CD4-positive, alpha-beta T cell treated with Interleukin-6 at 100 ng/mL for 8 hours (primary cell): Measurements from ENCODE around the gene NID2.

Experiments
- DNase-seq: peaks from one replicate; pipeline ENCODE4 v3.0.0-alpha.2; 2020; ENCODE audit warnings: mixed read lengths, low spot score

The NID2 gene

GRCh38 chr14:52068615-52069306 is at the start of gene NID2:
Gene NID2, minus strand, starts transcription at chr14:52069059. Its CDS starts 65 bp downstream, at chr14:52068994.
- peak; percentile 2 for DNase-seq

- no peak for DNase-seq
Measured at GRCh38 chr14:52117111-52117832, 48.4 kb upstream of the NID2 start.

- no peak for DNase-seq
Measured at GRCh38 chr14:52115286-52115685, 46.4 kb upstream of the NID2 start.

GRCh38 chr14:52112336-52113018 is 43.6 kb upstream of the NID2 start:
- DNase-seq = no peak

- DNase-seq = no peak
Measured at GRCh38 chr14:52111583-52111982, 42.7 kb upstream of the NID2 start.

GRCh38 chr14:52110441-52111086 is 41.7 kb upstream of the NID2 start:
- no peak for DNase-seq

GRCh38 chr14:52108823-52109222 is 40.0 kb upstream of the NID2 start:
- no peak for DNase-seq

- DNase-seq = no peak
Measured at GRCh38 chr14:52106840-52107239, 38.0 kb upstream of the NID2 start.

GRCh38 chr14:52103416-52103815 is 34.6 kb upstream of the NID2 start:
- DNase-seq = no peak

GRCh38 chr14:52095794-52096193 is 26.9 kb upstream of the NID2 start:
- DNase-seq = no peak

GRCh38 chr14:52095336-52095735 is 26.5 kb upstream of the NID2 start:
- no peak for DNase-seq

- DNase-seq = no peak
Measured at GRCh38 chr14:52094546-52095271, 25.9 kb upstream of the NID2 start.

- no peak for DNase-seq
Measured at GRCh38 chr14:52091928-52092327, 23.1 kb upstream of the NID2 start.

GRCh38 chr14:52090936-52091335 is 22.1 kb upstream of the NID2 start:
- DNase-seq = no peak

- DNase-seq = no peak
Measured at GRCh38 chr14:52089218-52089617, 20.4 kb upstream of the NID2 start.

- no peak for DNase-seq
Measured at GRCh38 chr14:52086711-52087110, 17.9 kb upstream of the NID2 start.

- DNase-seq = no peak
Measured at GRCh38 chr14:52082903-52083302, 14.0 kb upstream of the NID2 start.

GRCh38 chr14:52081964-52082363 is 13.1 kb upstream of the NID2 start:
- no peak for DNase-seq

GRCh38 chr14:52080808-52081755 is 12.2 kb upstream of the NID2 start:
- no peak for DNase-seq

GRCh38 chr14:52080158-52080800 is 11.4 kb upstream of the NID2 start:
- no peak for DNase-seq
